Panc1 (cell line): ENCODE results near the gene CD320.

Experiments used
- TCF7L2 ChIP-seq: IDR thresholded peaks from 2 replicates; pipeline ENCODE4 v1.6.1; 2011; ENCODE audit warnings: mild to moderate bottlenecking, low read depth, low read length, inconsistent platforms
- TF ChIP-seq, protein P1 (sequence below), 2 experiments: IDR thresholded peaks; 2 replicates each; pipeline ENCODE4 v1.6.1; 2011 to 2012; ENCODE audit warnings: low read depth in 2 of 2, control low read depth in 1 of 2, low read length in 1 of 2, mild to moderate bottlenecking in 1 of 2, moderate library complexity in 1 of 2; ENCODE audit not compliant: insufficient read depth in 1 of 2
- TF ChIP-seq, protein P2 (sequence below): fragments of 450-650 bp; IDR thresholded peaks from 2 replicates; pipeline ENCODE4 v1.5.1; 2017; ENCODE audit warnings: mild to moderate bottlenecking

GRCh38 chr19:8333767-8334457 lies 25.8 kb upstream of the CD320 start:
- TF ChIP-seq, protein P1, sequence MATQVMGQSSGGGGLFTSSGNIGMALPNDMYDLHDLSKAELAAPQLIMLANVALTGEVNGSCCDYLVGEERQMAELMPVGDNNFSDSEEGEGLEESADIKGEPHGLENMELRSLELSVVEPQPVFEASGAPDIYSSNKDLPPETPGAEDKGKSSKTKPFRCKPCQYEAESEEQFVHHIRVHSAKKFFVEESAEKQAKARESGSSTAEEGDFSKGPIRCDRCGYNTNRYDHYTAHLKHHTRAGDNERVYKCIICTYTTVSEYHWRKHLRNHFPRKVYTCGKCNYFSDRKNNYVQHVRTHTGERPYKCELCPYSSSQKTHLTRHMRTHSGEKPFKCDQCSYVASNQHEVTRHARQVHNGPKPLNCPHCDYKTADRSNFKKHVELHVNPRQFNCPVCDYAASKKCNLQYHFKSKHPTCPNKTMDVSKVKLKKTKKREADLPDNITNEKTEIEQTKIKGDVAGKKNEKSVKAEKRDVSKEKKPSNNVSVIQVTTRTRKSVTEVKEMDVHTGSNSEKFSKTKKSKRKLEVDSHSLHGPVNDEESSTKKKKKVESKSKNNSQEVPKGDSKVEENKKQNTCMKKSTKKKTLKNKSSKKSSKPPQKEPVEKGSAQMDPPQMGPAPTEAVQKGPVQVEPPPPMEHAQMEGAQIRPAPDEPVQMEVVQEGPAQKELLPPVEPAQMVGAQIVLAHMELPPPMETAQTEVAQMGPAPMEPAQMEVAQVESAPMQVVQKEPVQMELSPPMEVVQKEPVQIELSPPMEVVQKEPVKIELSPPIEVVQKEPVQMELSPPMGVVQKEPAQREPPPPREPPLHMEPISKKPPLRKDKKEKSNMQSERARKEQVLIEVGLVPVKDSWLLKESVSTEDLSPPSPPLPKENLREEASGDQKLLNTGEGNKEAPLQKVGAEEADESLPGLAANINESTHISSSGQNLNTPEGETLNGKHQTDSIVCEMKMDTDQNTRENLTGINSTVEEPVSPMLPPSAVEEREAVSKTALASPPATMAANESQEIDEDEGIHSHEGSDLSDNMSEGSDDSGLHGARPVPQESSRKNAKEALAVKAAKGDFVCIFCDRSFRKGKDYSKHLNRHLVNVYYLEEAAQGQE (IDR thresholded peaks at IDR 0.05; ENCODE audit: insufficient read depth in 1 of 2, low read depth in 2 of 2, low read length in 1 of 2) = no peak
- TF ChIP-seq TCF7L2 = no peak
- TF ChIP-seq, protein P2, sequence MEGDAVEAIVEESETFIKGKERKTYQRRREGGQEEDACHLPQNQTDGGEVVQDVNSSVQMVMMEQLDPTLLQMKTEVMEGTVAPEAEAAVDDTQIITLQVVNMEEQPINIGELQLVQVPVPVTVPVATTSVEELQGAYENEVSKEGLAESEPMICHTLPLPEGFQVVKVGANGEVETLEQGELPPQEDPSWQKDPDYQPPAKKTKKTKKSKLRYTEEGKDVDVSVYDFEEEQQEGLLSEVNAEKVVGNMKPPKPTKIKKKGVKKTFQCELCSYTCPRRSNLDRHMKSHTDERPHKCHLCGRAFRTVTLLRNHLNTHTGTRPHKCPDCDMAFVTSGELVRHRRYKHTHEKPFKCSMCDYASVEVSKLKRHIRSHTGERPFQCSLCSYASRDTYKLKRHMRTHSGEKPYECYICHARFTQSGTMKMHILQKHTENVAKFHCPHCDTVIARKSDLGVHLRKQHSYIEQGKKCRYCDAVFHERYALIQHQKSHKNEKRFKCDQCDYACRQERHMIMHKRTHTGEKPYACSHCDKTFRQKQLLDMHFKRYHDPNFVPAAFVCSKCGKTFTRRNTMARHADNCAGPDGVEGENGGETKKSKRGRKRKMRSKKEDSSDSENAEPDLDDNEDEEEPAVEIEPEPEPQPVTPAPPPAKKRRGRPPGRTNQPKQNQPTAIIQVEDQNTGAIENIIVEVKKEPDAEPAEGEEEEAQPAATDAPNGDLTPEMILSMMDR = no peak
